HepG2 (cell line): ENCODE measurements around the gene WFDC1. TPM values are rescaled to one million over a fixed set of nuclear protein-coding genes. Genes with fewer than 3 reads are reported as not detected.

Experiments
- ATAC-seq: fragments of 200-7000 bp; cut with Tn5 transposase; 3 replicates; pipeline ENCODE4 v1.9.1; 2020; ENCODE audit warnings: mild to moderate bottlenecking, moderate library complexity
- BruUV-seq: library from RNA; stranded (reverse); fragments of 400-500 nt; replicated peaks from 2 replicates; lab custom pipeline; 2021; lab: Mats Ljungman, UMichigan
- CTCF ChIA-PET: fragments of 300-600 bp; formaldehyde crosslinking; extraction: SDS; loops from one replicate; lab custom pipeline; 2021; ENCODE audit warnings: low total read pairs, inconsistent platforms, low intra/inter-chr PET ratio; lab: Yijun Ruan, JAX
- POLR2A ChIA-PET: fragments of 350-600 bp; sonication (Branson Sonifier 250); formaldehyde crosslinking; loops from one replicate; lab custom pipeline; 2020; ENCODE audit warnings: antibody characterized with exemption, inconsistent platforms; lab: Yijun Ruan, JAX
- DNase-seq: peaks from one replicate; pipeline ENCODE4 v3.0.0-alpha.2; 2015; ENCODE audit warnings: low spot score
- FAIRE-seq: peaks from 3 replicates; lab custom pipeline; 2011; peaks lifted over from hg19 to GRCh38; lab: Jason Lieb, UNC
- H2AFZ ChIP-seq: one replicate; pipeline ENCODE4 v1.6.1; 2011; ENCODE audit warnings: low read length, inconsistent platforms
- H3K27ac ChIP-seq: fragments of 300-600 bp; 3 replicates; pipeline ENCODE4 v1.8.0; 2011; ENCODE audit warnings: mixed run types, mild to moderate bottlenecking, mixed read lengths, low read length, inconsistent platforms; ENCODE audit not compliant: insufficient read depth; ENCODE audit errors: extremely low read length
- H3K27me3 ChIP-seq, 2 experiments: fragments of 200-600 bp in 1 of 2; 2 replicates in 1 of 2; 3 replicates in 1 of 2; pipeline versions ENCODE4 v1.6.0 to v1.8.0; 2011; ENCODE audit warnings: low read length in 2 of 2, mild to moderate bottlenecking in 2 of 2, moderate library complexity in 2 of 2, inconsistent platforms in 1 of 2; ENCODE audit not compliant: insufficient read depth in 2 of 2, control insufficient read depth in 1 of 2
- H3K36me3 ChIP-seq, 2 experiments: fragments of 200-600 bp in 1 of 2; replicated peaks in 1 of 2; 2 replicates in 1 of 2; 3 replicates in 1 of 2; pipeline versions ENCODE4 v1.5.1 to v1.8.0; 2011; ENCODE audit warnings: low read length in 2 of 2, inconsistent platforms in 1 of 2; ENCODE audit not compliant: insufficient read depth in 2 of 2, control insufficient read depth in 1 of 2
- H3K4me1 ChIP-seq: 2 replicates; pipeline ENCODE4 v1.5.1; 2012; ENCODE audit warnings: low read length, inconsistent platforms; ENCODE audit not compliant: insufficient read depth
- H3K4me2 ChIP-seq: 2 replicates; pipeline ENCODE4 v1.6.0; 2011; ENCODE audit warnings: low read depth, low read length, inconsistent platforms
- H3K4me3 ChIP-seq, 3 experiments: fragments of 200-600 bp in 1 of 3; sonication (generic), shearing (Covaris generic) in 1 of 3; replicated peaks in 1 of 3; 2 replicates each; pipeline ENCODE4 v1.5.1; 2011 to 2016; ENCODE audit warnings: low read length in 3 of 3, inconsistent platforms in 2 of 3, low read depth in 2 of 3, mild to moderate bottlenecking in 2 of 3, control low read depth in 1 of 3, mixed read lengths in 1 of 3; ENCODE audit not compliant: insufficient read depth in 1 of 3
- H3K79me2 ChIP-seq: one replicate; pipeline ENCODE4 v1.6.1; 2011; ENCODE audit warnings: low read length, inconsistent platforms; ENCODE audit not compliant: insufficient read depth
- H3K9ac ChIP-seq: 2 replicates; pipeline ENCODE4 v1.6.0; 2011; ENCODE audit warnings: mild to moderate bottlenecking, low read depth, low read length, inconsistent platforms; ENCODE audit not compliant: insufficient read depth
- H3K9me3 ChIP-seq: 2 replicates; pipeline ENCODE4 v1.5.1; 2012; ENCODE audit warnings: mild to moderate bottlenecking, low read length
- H4K20me1 ChIP-seq: 2 replicates; pipeline ENCODE4 v1.6.0; 2011; ENCODE audit warnings: inconsistent platforms, mild to moderate bottlenecking, low read length, moderate library complexity; ENCODE audit not compliant: insufficient read depth
- DMTF1 ChIP-seq: sonication (generic); formaldehyde crosslinking; IDR thresholded peaks from 2 replicates; pipeline ENCODE4 v1.4.0; 2020; ENCODE audit warnings: mild to moderate bottlenecking, missing genetic modification reagents
- EHMT2 ChIP-seq: fragments of 200-600 bp; sonication (generic); IDR thresholded peaks from 2 replicates; pipeline ENCODE4 v1.7.0; 2017; ENCODE audit warnings: antibody characterized with exemption, low read depth, low read length, borderline replicate concordance
- ELF1 ChIP-seq: sonication (generic); formaldehyde crosslinking; IDR thresholded peaks from 2 replicates; pipeline ENCODE4 v1.4.0; 2020; ENCODE audit warnings: missing genetic modification reagents
- HES4 ChIP-seq: sonication (generic); formaldehyde crosslinking; IDR thresholded peaks from 2 replicates; pipeline ENCODE4 v1.9.0; 2021; ENCODE audit warnings: mild to moderate bottlenecking, missing genetic modification reagents, borderline replicate concordance
- KDM3A ChIP-seq: IDR thresholded peaks from 2 replicates; pipeline ENCODE4 v1.6.1; 2018; ENCODE audit warnings: low read depth, missing compliant biosample characterization
- REXO4 ChIP-seq: sonication (generic); formaldehyde crosslinking; IDR thresholded peaks from 2 replicates; pipeline ENCODE4 v1.8.0; 2022; ENCODE audit warnings: missing genetic modification reagents, mild to moderate bottlenecking, borderline replicate concordance
- SOX6 ChIP-seq, 2 experiments: fragments of 450-650 bp in 1 of 2; sonication (generic) in 1 of 2; formaldehyde crosslinking in 1 of 2; IDR thresholded peaks; 2 replicates each; pipeline versions ENCODE4 v1.4.0 to v1.6.1; 2017 to 2020; ENCODE audit warnings: antibody characterized with exemption in 1 of 2, mild to moderate bottlenecking in 1 of 2, missing genetic modification reagents in 1 of 2
- TBP ChIP-seq: sonication (generic); formaldehyde crosslinking; IDR thresholded peaks from 2 replicates; pipeline ENCODE4 v1.5.0; 2020; ENCODE audit warnings: missing genetic modification reagents
- TRIM22 ChIP-seq: fragments of 450-650 bp; IDR thresholded peaks from 2 replicates; pipeline ENCODE4 v1.6.1; 2017
- ZNF414 ChIP-seq: sonication (generic); formaldehyde crosslinking; IDR thresholded peaks from 2 replicates; pipeline ENCODE4 v1.5.0; 2020; ENCODE audit warnings: missing genetic modification reagents
- ZNF468 ChIP-seq: sonication (generic); formaldehyde crosslinking; IDR thresholded peaks from 2 replicates; pipeline ENCODE4 v1.8.0; 2022; ENCODE audit warnings: mild to moderate bottlenecking, moderate library complexity, missing genetic modification reagents
- ZNF543 ChIP-seq: sonication (generic); formaldehyde crosslinking; IDR thresholded peaks from 2 replicates; pipeline ENCODE4 v1.4.0; 2020; ENCODE audit warnings: mild to moderate bottlenecking, missing genetic modification reagents
- ZNF570 ChIP-seq: sonication (generic); formaldehyde crosslinking; IDR thresholded peaks from 2 replicates; pipeline ENCODE4 v1.4.0; 2020; ENCODE audit warnings: mild to moderate bottlenecking, missing genetic modification reagents, borderline replicate concordance
- ZNF780A ChIP-seq: sonication (generic); formaldehyde crosslinking; IDR thresholded peaks from 2 replicates; pipeline ENCODE4 v1.8.0; 2022; ENCODE audit warnings: mild to moderate bottlenecking, missing genetic modification reagents, moderate library complexity
- ZUFSP ChIP-seq: sonication (generic); formaldehyde crosslinking; IDR thresholded peaks from 2 replicates; pipeline ENCODE4 v1.9.0; 2021; ENCODE audit warnings: missing genetic modification reagents, mild to moderate bottlenecking, borderline replicate concordance
- WGBS: methylation state at CpG from one replicate; pipeline ENCODE4 v1.1.6; 2017; ENCODE audit warnings: low lambda C conversion rate; 5-methylcytosine and 5-hydroxymethylcytosine counted together
- in situ Hi-C: cut with HindIII; loops from 2 replicates; pipeline ENCODE4 v1.10.0; 2017; ENCODE audit warnings: low pct_unique_long_range_greater_than_20kb; ENCODE audit not compliant: extremely low pct_ligation_motif_present
- intact Hi-C: fragments of 100-400 bp; cut with micrococcal nuclease; formaldehyde crosslinking; loops from one replicate; pipeline ENCODE4 v1.10.0; 2022; ENCODE audit not compliant: unreplicated experiment
- polyA plus RNA-seq, 8 experiments: library from polyadenylated mRNA; depleted of rRNA in 3 of 8; stranded (reverse) in 7 of 8; unstranded in 1 of 8; fragments of >200 nt; fragmentation: Illumina TruSeq in 4 of 8; extraction: Trizol in 4 of 8; gene quantifications; 2 replicates each; pipeline versions ENCODE4 v1.2.1 to v1.2.3, GENCODE V29; 2011 to 2016; ENCODE audit warnings: low read depth in 4 of 8, missing spikeins in 1 of 8, mixed read lengths in 1 of 8; ENCODE audit not compliant: insufficient read depth in 1 of 8
- total RNA-seq, 5 experiments: library from RNA; depleted of rRNA; stranded (reverse); fragments of >200 nt; fragmentation: Illumina TruSeq; extraction: Trizol; gene quantifications; 2 replicates each; pipeline ENCODE4 v1.2.3, GENCODE V29; 2016; ENCODE audit warnings: low read depth in 1 of 5

Gene WFDC1
- total and polyA plus RNA-seq, 2 of the 13 experiments (the other 11 are each of a cell fraction or from before 2014, with no cell fraction given), result not detected

- intact Hi-C loops, result no loop called here
- peaks cover 0 to 53% of the 10 kb centered on the region in 2 experiments; a peak in 4 of 5 replicates for H3K27me3 ChIP-seq
- no peak overlapping the region for H3K27ac ChIP-seq
- FAIRE-seq (no peak), DNase-seq (no peak), ATAC-seq (no peak)
- no peaks in the 10 kb centered on the region for H4K20me1 ChIP-seq
- POLR2A ChIA-PET, result no interaction called here
- H3K9me3 ChIP-seq, result no peaks in the 10 kb centered on the region
- H3K79me2 ChIP-seq, result no peaks in the 10 kb centered on the region
- CTCF ChIA-PET, result no interaction called here
- H3K9ac ChIP-seq, result no peak overlapping the region
- in situ Hi-C loops, result no loop called here
- TF ChIP-seq REXO4 (CRISPR knock-in tag) (no peak), EHMT2 (no peak), KDM3A (no peak), SOX6 (IDR thresholded peaks at IDR 0.05) (no peak), SOX6 (CRISPR knock-in tag; IDR thresholded peaks at IDR 0.05) (no peak), ZNF570 (CRISPR knock-in tag) (no peak), HES4 (no peak), ZNF468 (CRISPR knock-in tag) (no peak), TRIM22 (no peak), ZNF543 (no peak), ZNF414 (CRISPR knock-in tag) (no peak), ZUFSP (CRISPR knock-in tag) (no peak), TBP (no peak), DMTF1 (CRISPR knock-in tag) (no peak), ZNF780A (CRISPR knock-in tag) (no peak), ELF1 (CRISPR knock-in tag) (no peak)
- no peaks in the 10 kb centered on the region for H3K36me3 ChIP-seq
- H3K4me2 ChIP-seq, result no peak overlapping the region
- H3K4me3 ChIP-seq, result no peak overlapping the region
- BruUV-seq, result no TSS peak
- peaks cover 17% of the 10 kb centered on the region for H3K4me1 ChIP-seq
- 18% methylated on average over 4 of the region's 4 CpGs for WGBS
- no peak overlapping the region for H2AFZ ChIP-seq
Measured at GRCh38 chr16:84371553-84371865, 76.8 kb downstream of the WFDC1 start.
